GM18873 (cell line): ENCODE data around the gene PEX12.
A peak's percentile ranks its signal among the peaks of the same experiment; 100 is the strongest.
"Not testable (repeated sequence)": the region's sequence is repeated elsewhere in the genome, so short reads cannot be mapped to it uniquely, and the experiment has no call there.

Experiments used
- ATAC-seq: cut with Tn5 transposase; IDR thresholded peaks from one replicate; pipeline ENCODE4 v1.9.1; 2021; ENCODE audit warnings: mild to moderate bottlenecking, moderate library complexity, moderate number of reproducible peaks; ENCODE audit not compliant: unreplicated experiment, low FRiP score

The PEX12 gene

GRCh38 chr17:35578197-35578928 lies at the start of gene PEX12:
Gene PEX12, minus strand, starts transcription at chr17:35578571. Its CDS starts 550 bp downstream, at chr17:35578021.
- peak; percentile 83 for ATAC-seq

- no peak for ATAC-seq
Observed at GRCh38 chr17:35627417-35627816, 49.0 kb upstream of the PEX12 start.

GRCh38 chr17:35621768-35622167 lies 43.4 kb upstream of the PEX12 start:
- ATAC-seq = no peak

DNA sequence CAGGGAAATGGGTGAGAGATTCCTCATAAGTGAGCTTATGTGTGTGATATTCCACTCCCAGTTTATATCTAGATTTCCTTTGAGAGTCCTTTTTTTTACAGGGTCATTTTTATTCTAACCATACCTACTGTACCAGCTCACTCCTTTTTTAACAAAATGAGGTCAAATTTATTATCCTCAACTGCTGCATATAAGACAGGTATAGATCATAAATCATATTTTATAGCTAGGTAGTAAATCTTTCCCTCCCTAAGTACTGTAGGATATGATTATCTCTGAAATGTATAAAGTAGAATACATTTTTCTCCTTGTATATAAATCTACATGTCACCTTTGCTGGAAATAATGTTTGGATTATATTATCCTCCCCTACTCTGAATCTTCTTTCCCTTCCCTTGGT lies 40.3 kb upstream of the PEX12 start:
- no peak for ATAC-seq

DNA sequence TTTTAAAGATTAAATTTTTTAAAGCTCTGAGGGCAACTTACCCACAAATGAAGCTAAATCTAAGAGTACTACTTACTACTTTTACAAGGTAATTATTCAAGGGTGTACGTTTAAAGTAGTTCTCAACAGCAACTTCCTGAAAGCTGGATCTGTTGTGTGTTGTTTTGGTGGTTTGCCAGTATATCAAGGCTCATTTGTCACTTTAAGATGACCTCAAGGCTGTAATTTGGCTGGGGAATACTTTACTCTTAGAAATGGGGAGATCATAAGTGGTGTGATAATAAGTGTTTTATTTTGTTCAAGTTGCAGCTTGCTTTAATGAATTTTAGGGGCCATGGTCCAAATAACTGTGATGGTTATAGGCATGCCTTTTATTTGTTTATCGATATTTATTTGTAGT lies 39.1 kb upstream of the PEX12 start:
- ATAC-seq = no peak

DNA sequence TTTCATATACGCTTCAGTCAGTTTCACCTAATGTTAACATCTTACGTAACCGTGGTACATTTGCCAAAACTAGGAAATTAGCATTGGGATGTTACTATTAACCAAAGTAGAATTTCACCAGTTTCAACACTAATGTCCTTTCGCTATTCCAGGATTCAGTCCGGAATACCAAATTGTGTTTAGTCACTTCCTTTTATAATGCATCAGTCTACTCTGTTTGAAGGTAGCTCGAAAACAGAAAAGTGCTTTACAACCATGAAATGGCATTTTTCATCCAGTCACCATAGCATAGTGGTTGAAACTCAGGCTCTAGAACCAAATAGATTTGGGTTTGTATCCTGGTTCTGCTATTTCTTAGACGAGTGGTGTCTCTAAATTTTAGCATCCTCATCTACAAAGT lies 38.2 kb upstream of the PEX12 start:
- ATAC-seq = no peak

DNA sequence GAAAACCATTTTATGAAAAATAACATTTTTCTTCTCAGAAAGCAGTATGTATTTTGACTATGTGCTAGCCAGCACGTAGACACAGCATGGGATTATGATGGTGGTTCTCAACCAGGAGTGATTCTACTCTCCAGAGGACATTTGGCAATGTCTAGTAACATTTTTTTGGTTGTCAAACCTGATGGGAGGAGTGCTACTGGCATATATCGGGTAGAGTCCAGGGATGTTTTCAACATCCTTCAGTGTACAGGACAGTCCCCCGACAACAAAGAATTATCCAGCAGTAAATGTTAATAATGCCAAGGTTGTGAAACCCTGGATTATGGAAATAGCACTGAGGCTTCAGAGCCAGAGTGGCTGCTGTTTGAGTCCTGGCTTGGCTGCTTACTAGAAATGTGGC lies 36.4 kb upstream of the PEX12 start:
- no peak for ATAC-seq

- no peak for ATAC-seq
Observed at GRCh38 chr17:35612924-35613521, 34.7 kb upstream of the PEX12 start.

DNA sequence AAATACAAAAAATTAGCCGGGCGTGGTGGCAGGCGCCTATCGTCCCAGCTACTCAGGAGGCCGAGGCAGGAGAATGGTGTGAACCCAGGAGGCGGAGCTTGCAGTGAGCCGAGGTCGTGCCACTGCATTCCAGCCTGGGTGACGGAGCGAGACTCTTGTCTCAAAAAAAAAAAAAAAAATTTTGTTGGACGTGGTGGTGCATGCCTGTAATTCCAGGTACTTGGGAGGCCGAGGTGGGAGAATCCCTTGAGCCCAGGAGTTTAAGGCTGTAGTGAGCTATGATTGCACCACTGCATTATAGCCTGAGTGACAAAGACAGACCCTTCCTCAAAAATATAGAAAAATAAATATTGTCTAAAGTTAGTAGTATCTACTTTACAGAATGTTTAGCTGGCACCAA lies 32.4 kb upstream of the PEX12 start:
- not testable (repeated sequence) for ATAC-seq

- ATAC-seq = no peak
Observed at GRCh38 chr17:35609831-35610230, 31.5 kb upstream of the PEX12 start.

DNA sequence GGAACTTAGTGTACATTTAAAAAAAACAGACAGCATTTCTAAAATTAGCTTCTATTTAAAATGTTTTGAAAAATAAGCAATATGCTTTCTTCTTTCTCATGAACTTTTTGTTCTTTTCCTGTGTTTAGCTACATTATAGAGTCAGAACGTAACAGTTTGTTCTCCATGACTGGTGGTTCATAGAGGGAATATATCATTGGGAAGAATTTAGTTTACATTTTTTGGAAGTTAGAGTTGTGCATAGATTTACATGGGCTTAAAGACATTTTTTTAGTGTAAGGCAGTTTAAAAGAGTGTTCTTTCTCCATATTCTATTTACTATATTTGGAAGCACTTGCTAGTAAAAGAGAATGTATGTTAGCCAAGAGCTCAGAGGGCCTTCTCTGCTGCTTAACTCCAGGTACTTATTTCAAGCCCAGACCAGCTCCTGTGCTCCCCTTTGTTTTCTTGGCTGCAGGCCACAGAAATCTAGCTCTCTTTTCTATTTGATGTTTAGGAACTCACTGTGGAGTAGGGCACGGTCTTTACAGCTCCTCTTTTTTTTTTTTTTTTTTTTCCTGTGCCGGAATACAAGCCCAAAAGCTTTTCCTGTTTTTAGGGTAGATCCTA lies 29.0 kb upstream of the PEX12 start:
- no peak for ATAC-seq

DNA sequence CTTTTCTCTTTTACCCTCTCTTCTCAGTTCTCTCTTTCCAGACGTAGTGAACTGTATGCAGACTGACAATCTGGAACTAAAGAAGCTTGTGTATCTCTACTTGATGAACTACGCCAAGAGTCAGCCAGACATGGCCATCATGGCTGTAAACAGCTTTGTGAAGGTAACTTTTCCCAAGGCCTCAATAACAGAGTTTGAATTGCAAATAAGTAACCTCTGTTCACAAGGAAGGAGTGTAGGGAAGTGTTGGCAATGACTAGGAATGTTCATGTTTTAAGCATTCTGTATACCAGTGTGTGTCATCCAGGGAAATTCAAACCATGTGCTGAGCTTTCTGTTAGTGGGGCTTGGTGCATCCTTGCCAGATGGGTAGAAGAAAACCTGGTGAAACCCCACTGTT lies 27.3 kb upstream of the PEX12 start:
- no peak for ATAC-seq

DNA sequence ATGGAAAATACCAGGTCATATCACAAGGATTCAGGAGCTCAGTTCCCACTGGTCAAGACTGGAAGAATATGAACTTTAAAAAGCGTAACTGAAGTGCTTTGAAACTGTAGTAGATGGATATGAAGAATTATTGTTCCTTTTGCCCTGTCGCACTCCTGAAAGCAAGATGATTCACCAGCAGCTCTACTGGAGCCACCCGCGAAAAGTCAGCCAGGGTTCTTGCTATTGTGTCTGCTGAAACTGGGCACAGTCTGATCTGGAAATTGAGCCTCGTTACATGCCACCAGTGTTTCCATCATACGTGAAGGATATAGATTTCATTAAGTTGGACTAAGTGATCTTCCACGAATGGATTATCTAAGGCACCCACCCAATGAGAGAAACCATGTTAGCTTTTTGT lies 25.3 kb upstream of the PEX12 start:
- no peak for ATAC-seq

GRCh38 chr17:35597604-35598003 lies 19.2 kb upstream of the PEX12 start:
- ATAC-seq = no peak

DNA sequence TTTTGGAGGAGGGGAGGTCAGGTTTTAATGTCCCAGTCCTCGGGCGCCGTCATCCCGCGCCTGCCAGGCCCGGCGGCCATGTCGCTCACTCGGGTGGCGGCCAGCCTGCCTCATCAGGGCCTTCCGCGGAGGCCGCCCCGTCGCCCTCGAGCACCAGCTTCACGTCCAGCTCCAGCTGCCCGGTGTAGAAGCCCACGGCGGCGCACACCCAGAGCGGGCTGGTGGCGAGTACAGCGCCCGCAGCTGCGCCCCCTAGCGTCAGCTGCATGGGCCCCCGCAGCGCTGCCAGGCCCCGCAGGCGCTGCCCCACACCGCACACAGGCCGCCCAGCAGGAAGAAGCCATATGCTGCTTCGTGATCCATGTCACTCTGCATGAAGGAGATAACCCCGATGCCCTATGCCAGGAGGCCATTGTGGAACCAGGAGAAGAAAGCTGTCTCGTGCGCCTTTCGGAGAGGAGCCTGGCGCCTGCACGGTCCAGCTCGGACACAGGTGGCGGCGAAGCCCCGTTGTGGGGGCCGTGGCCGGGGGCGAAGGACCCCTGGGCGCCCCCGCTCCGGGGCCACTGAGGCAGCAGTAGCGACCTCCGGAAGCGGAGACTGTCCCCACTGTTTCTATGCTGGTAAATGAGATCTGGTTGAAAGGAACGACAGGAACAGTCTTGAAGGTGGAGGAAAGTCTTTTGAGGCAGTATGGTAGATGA lies 18.3 kb upstream of the PEX12 start:
- no peak for ATAC-seq

DNA sequence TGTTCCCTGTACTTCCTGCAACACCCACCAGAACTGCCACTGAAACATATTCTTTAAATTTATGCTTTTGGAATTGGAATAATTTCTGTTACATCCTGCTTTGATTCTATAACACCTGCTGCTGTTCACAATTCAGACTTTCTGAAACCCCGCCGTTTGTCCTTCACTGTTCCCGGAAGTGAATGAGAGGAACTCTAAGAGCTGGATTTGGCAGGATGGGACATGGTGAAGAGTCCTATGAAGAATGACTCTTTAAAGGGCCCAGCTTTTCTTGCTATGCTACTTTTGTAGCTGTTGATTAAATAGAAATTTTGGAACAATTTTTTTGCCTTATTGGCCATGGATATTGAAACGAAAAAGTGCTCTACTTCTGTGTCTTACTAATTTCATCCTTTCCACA lies 17.7 kb upstream of the PEX12 start:
- no peak for ATAC-seq

DNA sequence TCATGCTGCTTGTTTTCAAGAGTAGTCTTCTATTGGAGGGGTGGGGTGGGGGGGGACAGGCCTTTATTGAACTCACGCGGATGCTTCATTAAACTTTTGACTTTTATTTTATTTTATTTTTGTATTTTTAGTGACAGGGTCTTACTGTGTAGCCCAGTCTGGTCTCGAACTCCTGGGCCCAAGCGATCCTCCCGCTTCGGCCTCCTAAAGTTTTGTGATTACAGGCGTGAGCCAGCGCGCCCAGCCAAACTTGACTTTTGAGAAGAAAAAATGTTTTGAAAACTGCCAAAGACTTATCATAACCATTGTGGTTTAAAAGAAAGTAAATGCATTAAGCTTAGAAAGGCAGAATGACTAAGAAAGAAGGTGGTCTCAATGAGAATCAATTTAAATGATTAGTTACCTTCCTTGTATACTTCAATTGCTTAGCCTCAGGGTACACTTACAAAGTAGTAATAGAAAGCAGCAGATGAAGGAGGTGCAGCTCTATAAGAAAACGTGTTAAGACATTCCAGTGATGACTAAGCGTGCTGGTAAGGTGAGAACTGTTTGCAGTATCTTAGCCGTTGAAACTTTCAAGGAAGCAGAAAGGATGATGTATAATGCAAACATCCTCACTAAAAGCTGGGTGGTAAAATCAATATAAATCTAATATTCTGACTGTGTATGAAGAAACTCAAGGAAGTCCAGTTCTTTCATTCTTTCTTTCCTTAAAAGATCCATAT lies 10.0 kb upstream of the PEX12 start:
- no peak for ATAC-seq

DNA sequence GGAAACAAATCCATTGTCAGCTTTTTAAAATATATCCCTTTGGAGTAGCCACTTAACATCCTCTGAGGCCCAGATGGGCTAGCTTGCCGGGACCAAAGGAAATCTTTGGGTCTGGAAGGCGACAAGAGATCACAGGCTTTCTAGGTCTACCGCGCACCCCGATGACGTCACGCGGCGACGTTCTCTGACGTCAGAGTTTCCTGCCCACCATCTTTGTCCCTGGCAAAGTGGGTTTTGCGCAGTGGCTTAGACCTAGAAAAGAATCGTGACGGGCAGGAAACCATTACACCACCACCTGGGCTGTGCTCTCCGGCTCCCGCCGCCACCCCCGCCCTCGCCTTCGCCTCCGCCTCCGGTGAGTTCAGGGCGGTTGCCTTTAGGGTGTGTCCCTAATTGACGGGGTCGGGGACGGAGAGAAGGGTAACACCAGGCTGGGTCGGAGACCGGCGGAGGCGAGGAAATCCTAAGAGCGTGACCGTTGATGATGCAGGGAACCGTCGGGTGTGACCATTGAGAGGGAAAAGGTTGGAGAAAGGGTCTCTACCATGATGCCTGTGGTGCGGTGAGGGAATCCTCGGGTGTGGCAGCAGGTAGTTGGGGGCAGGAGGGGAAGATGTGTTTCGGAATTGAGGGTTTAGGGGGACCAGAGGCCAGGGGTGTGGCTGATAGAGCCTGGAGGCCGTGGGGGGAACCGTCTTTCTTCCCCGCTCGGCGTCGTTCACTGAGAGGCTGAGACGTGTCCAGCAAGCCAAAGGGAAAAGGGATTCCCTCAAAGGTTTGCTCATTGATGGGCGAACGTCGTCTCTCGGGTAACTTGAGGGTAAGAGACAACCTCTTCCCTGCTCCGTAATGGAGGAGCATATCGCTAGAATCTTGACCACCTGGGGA lies 8.9 kb upstream of the PEX12 start, which contains the start of gene AP2B1:
AP2B1 (plus strand) TSS at position 249 of the 888 bp plus-strand sequence. CDS start 6,709 bp downstream, outside the sequence.
- peak; percentile 77 for ATAC-seq

- ATAC-seq = no peak
Observed at GRCh38 chr17:35586569-35587073, 8.2 kb upstream of the PEX12 start.
